Spinal cord (tissue), 10 donors: ENCODE measurements around the gene PRKCA. TPM values are rescaled to one million over a fixed set of nuclear protein-coding genes. Genes with fewer than 3 reads are reported as not detected.
"Not testable (repeated sequence)": the region's sequence is repeated elsewhere in the genome, so short reads cannot be mapped to it uniquely, and the experiment has no call there.

Source experiments
- DNase-seq, 6 donors: peaks; one replicate each; pipeline versions ENCODE4 v3.0.0 to v3.0.0-alpha.2; 2013 to 2015; ENCODE audit warnings: low spot score in 6 of 6, low read depth in 4 of 6
- H3K27ac ChIP-seq: one replicate; pipeline ENCODE4 v1.5.1; 2013; ENCODE audit warnings: low read depth, low read length, control low read depth
- H3K27me3 ChIP-seq: one replicate; pipeline ENCODE4 v1.6.1; 2013; ENCODE audit warnings: low read length; ENCODE audit not compliant: control insufficient read depth, insufficient read depth
- H3K36me3 ChIP-seq: one replicate; pipeline ENCODE4 v1.6.1; 2013; ENCODE audit warnings: low read length; ENCODE audit not compliant: control insufficient read depth, insufficient read depth
- H3K4me1 ChIP-seq: one replicate; pipeline ENCODE4 v1.6.1; 2013; ENCODE audit warnings: low read length; ENCODE audit not compliant: control insufficient read depth, insufficient read depth
- H3K4me3 ChIP-seq: one replicate; pipeline ENCODE4 v1.5.1; 2013; ENCODE audit warnings: low read depth, low read length, control low read depth
- H3K9me3 ChIP-seq: one replicate; pipeline ENCODE4 v1.6.1; 2013; ENCODE audit warnings: low read length; ENCODE audit not compliant: control insufficient read depth, insufficient read depth
- WGBS: methylation state at CpG from one replicate; pipeline ENCODE4 v1.1.5; 2013; ENCODE audit warnings: missing lambda C conversion rate; ENCODE audit not compliant: insufficient coverage; 5-methylcytosine and 5-hydroxymethylcytosine counted together
- polyA plus RNA-seq, 2 donors: library from polyadenylated mRNA; unstranded; fragments of 120-200 nt; gene quantifications; one replicate each; pipeline ENCODE4 v1.2.1, GENCODE V29; 2013; ENCODE audit not compliant: insufficient read length in 2 of 2
- total RNA-seq, 2 donors: library from RNA; depleted of rRNA in 1 of 2; stranded (reverse); fragments of 120-200 nt in 1 of 2; fragments of >200 nt in 1 of 2; gene quantifications; one replicate each; pipeline versions ENCODE4 v1.2.3 to v1.2.4, GENCODE V29; 2013 to 2014
- donor health status: healthy.

PRKCA gene
- total and polyA plus RNA-seq, 4 donors: 42.4 to 51.3 (median 48.2) TPM

DNA sequence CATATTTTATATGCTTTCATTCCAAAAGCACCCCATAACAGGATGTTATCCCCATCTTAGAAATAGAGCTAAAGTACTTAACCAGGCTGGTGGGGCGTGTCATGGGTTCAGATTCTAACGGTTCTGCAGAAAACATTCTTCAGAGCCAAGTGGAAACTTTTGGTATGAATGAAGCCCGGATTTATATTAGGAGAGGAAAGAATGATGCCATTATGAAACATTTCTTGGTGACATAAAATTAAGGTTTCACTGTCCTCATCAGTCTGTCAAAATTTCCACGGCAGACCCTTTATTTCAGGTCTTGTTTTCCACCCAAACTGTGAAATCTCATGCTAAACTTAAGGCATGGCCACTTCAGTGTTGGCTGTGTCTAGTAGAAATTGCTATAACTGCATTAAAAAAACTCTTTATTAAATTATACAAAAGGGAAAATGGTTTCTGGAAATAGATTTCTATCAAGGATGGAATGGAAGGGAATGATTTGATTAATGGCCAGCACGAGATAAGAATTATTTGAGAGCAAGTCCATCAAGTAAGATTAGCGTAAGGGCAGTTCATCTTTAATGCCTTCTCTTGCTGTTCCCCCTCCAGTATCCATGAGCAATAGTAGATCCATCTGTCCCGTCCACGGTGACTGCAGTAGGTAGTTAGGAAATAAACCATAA lies 11.7 kb downstream of the PRKCA start:
- H3K4me1 ChIP-seq: peaks cover 3% of the 10 kb centered on the region
- no peak overlapping the region for H3K4me3 ChIP-seq
- no peaks in the 10 kb centered on the region for H3K9me3 ChIP-seq
- no peak for DNase-seq
- no peak overlapping the region for H3K27ac ChIP-seq
- 95% methylated on average over 3 of the region's 8 CpGs for WGBS
- no peaks in the 10 kb centered on the region for H3K36me3 ChIP-seq
- no peaks in the 10 kb centered on the region for H3K27me3 ChIP-seq

GRCh38 chr17:66317629-66318028 lies 15.2 kb downstream of the PRKCA start:
- Histone ChIP-seq H3K4me1 (no peaks in the 10 kb centered on the region), H3K36me3 (no peaks in the 10 kb centered on the region), H3K27ac (no peak overlapping the region), H3K9me3 (peaks cover 4% of the 10 kb centered on the region), H3K4me3 (no peak overlapping the region), H3K27me3 (no peaks in the 10 kb centered on the region)
- no peak for DNase-seq

- H3K4me3 ChIP-seq: no peak overlapping the region
- DNase-seq: no peak
- no peaks in the 10 kb centered on the region for H3K36me3 ChIP-seq
- H3K27ac ChIP-seq: no peak overlapping the region
- no CpG with 5 or more reads among the region's 4 CpGs for WGBS
- H3K27me3 ChIP-seq: no peaks in the 10 kb centered on the region
- H3K4me1 ChIP-seq: no peaks in the 10 kb centered on the region
- H3K9me3 ChIP-seq: peaks cover 4% of the 10 kb centered on the region
These were observed 16.8 kb downstream of the PRKCA start for GRCh38 chr17:66319226-66319625.

GRCh38 chr17:66322764-66323163 lies 20.4 kb downstream of the PRKCA start:
- Histone ChIP-seq H3K36me3 (no peaks in the 10 kb centered on the region), H3K27me3 (no peaks in the 10 kb centered on the region), H3K27ac (no peak overlapping the region), H3K4me1 (no peaks in the 10 kb centered on the region), H3K4me3 (no peak overlapping the region), H3K9me3 (peaks cover 4% of the 10 kb centered on the region)
- DNase-seq: no peak

DNA sequence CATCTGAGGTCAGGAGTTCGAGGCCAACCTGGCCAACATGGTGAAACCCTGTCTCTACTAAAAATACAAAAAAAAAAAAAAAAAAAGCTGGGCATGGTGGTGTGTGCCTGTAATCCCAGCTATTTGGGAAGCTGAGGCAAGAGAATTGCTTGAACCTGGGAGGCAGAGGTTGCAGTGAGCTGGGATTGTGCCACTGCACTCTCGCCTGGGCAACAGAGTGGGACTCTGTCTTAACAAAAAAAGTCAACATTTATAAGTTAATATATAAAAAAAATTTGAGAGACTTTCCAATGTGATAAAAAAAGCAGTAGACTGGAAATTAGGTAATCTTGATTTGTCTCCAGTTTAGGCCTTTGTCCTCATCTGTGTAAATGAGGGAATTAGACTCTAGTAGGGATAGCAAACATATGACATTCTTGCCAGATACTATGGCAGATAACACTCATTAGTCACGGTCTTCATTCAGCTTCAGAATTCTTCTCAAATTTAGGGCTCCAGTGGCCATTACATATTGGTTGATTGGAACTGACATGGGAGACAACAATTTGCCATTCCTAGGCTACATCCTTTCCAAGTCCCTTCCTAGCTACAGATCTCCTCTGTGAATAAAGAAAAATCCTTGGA lies 22.1 kb downstream of the PRKCA start:
- H3K27ac ChIP-seq, H3K36me3 ChIP-seq, H3K4me3 ChIP-seq, H3K9me3 ChIP-seq, DNase-seq, H3K27me3 ChIP-seq, H3K4me1 ChIP-seq: not testable (repeated sequence)
- WGBS: no CpG with 5 or more reads among the region's 3 CpGs

- H3K36me3 ChIP-seq: no peaks in the 10 kb centered on the region
- no peak for DNase-seq
- no peaks in the 10 kb centered on the region for H3K4me1 ChIP-seq
- H3K27me3 ChIP-seq: no peaks in the 10 kb centered on the region
- peaks cover 3% of the 10 kb centered on the region for H3K9me3 ChIP-seq
- H3K4me3 ChIP-seq: no peak overlapping the region
- H3K27ac ChIP-seq: no peak overlapping the region
- WGBS: 100% methylated on average over 1 of the region's 2 CpGs
These were observed 24.1 kb downstream of the PRKCA start for GRCh38 chr17:66326476-66327047.

GRCh38 chr17:66330646-66331037 lies 28.2 kb downstream of the PRKCA start:
- Histone ChIP-seq H3K4me3 (no peak overlapping the region), H3K9me3 (no peaks in the 10 kb centered on the region), H3K36me3 (no peaks in the 10 kb centered on the region), H3K4me1 (no peaks in the 10 kb centered on the region), H3K27me3 (no peaks in the 10 kb centered on the region), H3K27ac (no peak overlapping the region)
- 60% methylated on average over 2 of the region's 2 CpGs for WGBS
- DNase-seq: peak in 1 of 6 donors; percentile 52

GRCh38 chr17:66331038-66331816 lies 28.8 kb downstream of the PRKCA start:
- H3K4me1 ChIP-seq: no peaks in the 10 kb centered on the region
- WGBS: 92% methylated on average over 2 of the region's 8 CpGs
- no peak overlapping the region for H3K27ac ChIP-seq
- no peak for DNase-seq
- H3K36me3 ChIP-seq: no peaks in the 10 kb centered on the region
- no peaks in the 10 kb centered on the region for H3K27me3 ChIP-seq
- H3K9me3 ChIP-seq: no peaks in the 10 kb centered on the region
- no peak overlapping the region for H3K4me3 ChIP-seq

DNA sequence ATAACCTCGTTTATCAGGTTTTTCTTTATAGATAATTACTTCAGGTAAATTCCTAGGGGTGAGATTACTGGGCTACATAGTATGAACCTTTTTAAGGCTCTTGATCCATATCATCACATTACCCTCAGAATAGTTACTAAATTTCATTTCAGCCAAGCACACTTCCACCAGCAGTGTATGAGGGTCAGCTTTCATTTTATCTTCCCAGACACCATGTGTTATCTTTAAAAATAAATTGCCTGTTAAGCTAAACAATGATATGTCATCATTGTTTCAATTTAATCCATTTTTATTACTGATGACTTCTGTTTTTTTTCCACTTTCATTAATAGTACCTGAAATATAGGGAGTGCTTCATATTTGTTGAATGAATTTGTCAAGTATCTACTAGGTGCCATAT lies 33.4 kb downstream of the PRKCA start:
- WGBS: no CpG with 5 or more reads among the region's 1 CpG
- Histone ChIP-seq H3K4me3 (no peak overlapping the region), H3K27me3 (no peaks in the 10 kb centered on the region), H3K4me1 (no peaks in the 10 kb centered on the region), H3K9me3 (no peaks in the 10 kb centered on the region), H3K36me3 (no peaks in the 10 kb centered on the region), H3K27ac (no peak overlapping the region)
- DNase-seq: no peak
